GM12878 (cell line): ENCODE measurements around the gene STK10. TPM values are rescaled to one million over a fixed set of nuclear protein-coding genes. Genes with fewer than 3 reads are reported as not detected.

Experiments
- ATAC-seq: fragments of 200-7000 bp; cut with Tn5 transposase; 3 replicates; pipeline ENCODE4 v1.9.1; 2020; ENCODE audit warnings: mild to moderate bottlenecking, moderate library complexity
- BruUV-seq: library from RNA; stranded (reverse); fragments of 400-500 nt; replicated peaks from 2 replicates; lab custom pipeline; 2021; lab: Mats Ljungman, UMichigan
- CTCF ChIA-PET: fragments of 300-600 bp; sonication (Branson Sonifier 250); formaldehyde crosslinking; extraction: SDS; loops from one replicate; lab custom pipeline; 2021; ENCODE audit warnings: inconsistent platforms; lab: Yijun Ruan, JAX
- POLR2A ChIA-PET: fragments of 350-600 bp; formaldehyde crosslinking; extraction: SDS; loops from one replicate; lab custom pipeline; 2021; ENCODE audit warnings: inconsistent platforms; lab: Charles Lee
- RAD21 ChIA-PET: fragments of 300-600 bp; sonication (Branson Sonifier 250); formaldehyde crosslinking; loops from one replicate; lab custom pipeline; 2023; ENCODE audit warnings: antibody characterized with exemption; ENCODE audit not compliant: unreplicated experiment; lab: Charles Lee
- SMC1A ChIA-PET: fragments of 300-600 bp; sonication (Branson Sonifier 250); formaldehyde crosslinking; loops from one replicate; lab custom pipeline; 2023; ENCODE audit not compliant: unreplicated experiment, uncharacterized antibody; lab: Charles Lee
- DNase-seq: peaks from one replicate; pipeline ENCODE4 v3.0.0-alpha.2; 2011; ENCODE audit warnings: low read depth, low spot score
- FAIRE-seq: peaks from 3 replicates; lab custom pipeline; 2011; peaks lifted over from hg19 to GRCh38; lab: Jason Lieb, UNC
- H2AFZ ChIP-seq: 2 replicates; pipeline ENCODE4 v1.6.0; 2011; ENCODE audit warnings: low read depth, low read length, control low read depth; ENCODE audit not compliant: control insufficient read depth
- H3K27ac ChIP-seq: 2 replicates; pipeline ENCODE4 v1.5.1; 2011; ENCODE audit warnings: control low read depth; ENCODE audit not compliant: control insufficient read depth, insufficient read depth
- H3K27me3 ChIP-seq, 2 experiments: replicated peaks in 1 of 2; 2 replicates each; pipeline versions ENCODE4 v1.6.0 to v1.6.1; 2011; ENCODE audit warnings: low read length in 1 of 2; ENCODE audit not compliant: control insufficient read depth in 2 of 2, insufficient read depth in 2 of 2
- H3K36me3 ChIP-seq, 2 experiments: 2 replicates each; pipeline ENCODE4 v1.5.1; 2011; ENCODE audit warnings: low read length in 1 of 2; ENCODE audit not compliant: control insufficient read depth in 2 of 2, insufficient read depth in 2 of 2
- H3K4me1 ChIP-seq: 2 replicates; pipeline ENCODE4 v1.6.1; 2011; ENCODE audit warnings: mild to moderate bottlenecking, low read length, moderate library complexity, mixed read lengths; ENCODE audit not compliant: control insufficient read depth, insufficient read depth
- H3K4me2 ChIP-seq: 2 replicates; pipeline ENCODE4 v1.6.0; 2011; ENCODE audit warnings: control low read depth; ENCODE audit not compliant: control insufficient read depth, insufficient read depth
- H3K4me3 ChIP-seq: fragments of 200-600 bp; sonication (generic); 2 replicates; pipeline ENCODE4 v1.5.1; 2016
- H3K79me2 ChIP-seq: 2 replicates; pipeline ENCODE4 v1.6.0; 2011; ENCODE audit warnings: low read length; ENCODE audit not compliant: control insufficient read depth, insufficient read depth
- H3K9ac ChIP-seq: 2 replicates; pipeline ENCODE4 v1.8.0; 2011; ENCODE audit warnings: low read length, control low read depth, mixed read lengths; ENCODE audit not compliant: control insufficient read depth, insufficient read depth
- H3K9me3 ChIP-seq: replicated peaks from 3 replicates; pipeline ENCODE4 v1.5.1; 2011; ENCODE audit warnings: mild to moderate bottlenecking, low read length; ENCODE audit not compliant: control insufficient read depth, insufficient read depth
- H4K20me1 ChIP-seq: 2 replicates; pipeline ENCODE4 v1.6.0; 2011; ENCODE audit not compliant: control insufficient read depth, insufficient read depth
- ASH2L ChIP-seq: fragments of 300-600, 200-600 bp; sonication (generic); IDR thresholded peaks from 2 replicates; pipeline ENCODE4 v1.6.1; 2017; ENCODE audit warnings: low read depth, mild to moderate bottlenecking, borderline replicate concordance
- BACH1 ChIP-seq: fragments of 450-650 bp; IDR thresholded peaks from 2 replicates; pipeline ENCODE4 v1.6.1; 2017; ENCODE audit warnings: mild to moderate bottlenecking, borderline replicate concordance
- BMI1 ChIP-seq: fragments of 450-650 bp; IDR thresholded peaks from 2 replicates; pipeline ENCODE4 v1.6.1; 2016; ENCODE audit warnings: mild to moderate bottlenecking, moderate library complexity, borderline replicate concordance
- EED ChIP-seq: sonication (generic); IDR thresholded peaks from 2 replicates; pipeline ENCODE4 v1.6.1; 2016; ENCODE audit warnings: antibody characterized with exemption, low read depth
- MXI1 ChIP-seq: fragments of 150-350 bp; IDR thresholded peaks from 2 replicates; pipeline ENCODE4 v1.6.1; 2011; ENCODE audit warnings: low read depth, mild to moderate bottlenecking, inconsistent platforms, low read length, improper control_type of control experiment
- SPI1 ChIP-seq: IDR thresholded peaks from 2 replicates; pipeline ENCODE4 v1.6.1; 2011; ENCODE audit warnings: low read depth, mild to moderate bottlenecking, low read length, moderate library complexity, borderline replicate concordance; ENCODE audit not compliant: insufficient read depth
- ZNF592 ChIP-seq: fragments of 450-650 bp; IDR thresholded peaks from 2 replicates; pipeline ENCODE4 v1.6.1; 2017; ENCODE audit warnings: mild to moderate bottlenecking, moderate library complexity
- WGBS: methylation state at CpG from one replicate; pipeline ENCODE4 v1.1.6; 2016; ENCODE audit warnings: low lambda C conversion rate; ENCODE audit not compliant: insufficient replicate concordance, insufficient coverage; ENCODE audit errors: missing lambda C conversion rate; 5-methylcytosine and 5-hydroxymethylcytosine counted together
- in situ Hi-C: fragments of 300-500 bp; cut with MboI; formaldehyde crosslinking; loops from 9 replicates; pipeline ENCODE4 v1.14.3; 2018; ENCODE audit warnings: mixed read lengths
- intact Hi-C: fragments of 100-400 bp; cut with micrococcal nuclease; formaldehyde crosslinking; loops from one replicate; pipeline ENCODE4 v1.14.2; 2022; ENCODE audit not compliant: unreplicated experiment
- polyA plus RNA-seq, 11 experiments: library from polyadenylated mRNA; depleted of rRNA in 4 of 11; unstranded in 6 of 11; stranded (reverse) in 5 of 11; fragments of >200 nt; fragmentation: Nextera tagmentation in 4 of 11; fragmentation: Illumina TruSeq in 1 of 11; extraction: Ambion mirVana in 4 of 11; extraction: Trizol in 1 of 11; gene quantifications; 1 replicate in 1 of 11; 2 replicates in 10 of 11; pipeline versions ENCODE4 v1.2.1 to v1.2.3, GENCODE V29; 2011 to 2016; ENCODE audit warnings: inconsistent platforms in 2 of 11, missing spikeins in 2 of 11, low read depth in 1 of 11
- total RNA-seq, 4 experiments: library from RNA; depleted of rRNA in 3 of 4; stranded (reverse); fragments of >200 nt in 3 of 4; fragmentation: Illumina TruSeq in 1 of 4; extraction: Trizol in 1 of 4; gene quantifications; 2 replicates each; pipeline versions ENCODE4 v1.2.1 to v1.2.3, GENCODE V29; 2013 to 2021

Gene STK10
- total and polyA plus RNA-seq, 10 of the 15 experiments (the other 5 are each of a cell fraction or from before 2014, with no cell fraction given) = 14.2 to 96.4 (median 50.6) TPM

- H3K9ac ChIP-seq = no peak overlapping the region
- 93% methylated on average over 3 of the region's 3 CpGs for WGBS
- SMC1A ChIA-PET = no interaction called here
- in situ Hi-C loops = no loop called here
- no peaks in the 10 kb centered on the region; the same call in 1 of the 2 replicates for H3K79me2 ChIP-seq
- ATAC-seq = no peak
- no peak for TF ChIP-seq MXI1
- TF ChIP-seq EED = no peak
- no peak for TF ChIP-seq ASH2L
- TF ChIP-seq BACH1 = no peak
- TF ChIP-seq BMI1 = no peak
- no peak for TF ChIP-seq SPI1
- TF ChIP-seq ZNF592 = no peak
- TF ChIP-seq, all 136 proteins: peak for 0
- FAIRE-seq (no peak), DNase-seq (no peak)
- no peak overlapping the region for H3K4me3 ChIP-seq
- POLR2A ChIA-PET = no interaction called here
- RAD21 ChIA-PET = no interaction called here
- H3K36me3 ChIP-seq = peaks cover 6 to 13% of the 10 kb centered on the region in 2 experiments; a peak in 3 of 4 replicates
- no peaks in the 10 kb centered on the region for H4K20me1 ChIP-seq
- no TSS peak for BruUV-seq
- H3K27ac ChIP-seq = no peak overlapping the region
- H3K4me1 ChIP-seq = no peaks in the 10 kb centered on the region
- H2AFZ ChIP-seq = no peak overlapping the region
- CTCF ChIA-PET = interaction anchor here (1.4 kb wide), 1 partner anchor 14 kb away, joined by 6 read pairs; no protein-coding TSS in a partner anchor
- H3K27me3 ChIP-seq = no peaks in the 10 kb centered on the region
- intact Hi-C loops = no loop called here
- H3K4me2 ChIP-seq = no peak overlapping the region
- H3K9me3 ChIP-seq = no peaks in the 10 kb centered on the region; the same call in 2 of the 3 replicates
These were observed 113.1 kb downstream of the STK10 start for GRCh38 chr5:172074896-172075295.
